D341Med (cell line): ENCODE measurements around the gene TNK2.
A peak's percentile ranks its signal among the peaks of the same experiment; 100 is the strongest.
"Not testable (repeated sequence)": the region's sequence is repeated elsewhere in the genome, so short reads cannot be mapped to it uniquely, and the experiment has no call there.

Source experiments
- DNase-seq: peaks from one replicate; pipeline ENCODE4 v3.0.0; 2012; ENCODE audit warnings: low spot score

TNK2 gene

GRCh38 chr3:195916991-195917390, 8.6 kb upstream of the TNK2 start:
- DNase-seq: no peak

DNA sequence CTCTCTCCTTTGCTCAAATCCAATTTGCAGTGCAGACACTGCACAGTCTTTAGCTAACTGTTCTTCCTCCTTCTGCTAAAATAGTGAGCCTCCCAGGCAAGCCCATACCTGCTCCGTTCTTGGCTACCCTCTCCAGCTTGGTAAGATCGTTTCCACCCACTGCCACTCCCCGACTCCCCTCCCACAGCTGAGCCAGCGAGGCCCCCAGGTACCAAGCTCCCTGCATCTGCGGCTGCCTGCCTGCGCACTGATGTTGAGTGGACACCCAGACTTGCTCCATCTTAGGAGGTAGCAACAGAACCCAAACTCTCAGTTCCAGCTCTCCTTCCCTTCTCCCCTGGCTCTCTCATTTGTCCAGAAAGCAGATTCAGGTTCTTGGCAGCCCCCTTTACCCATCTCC, 7.9 kb upstream of the TNK2 start:
- no peak for DNase-seq

GRCh38 chr3:195914648-195915473, 6.5 kb upstream of the TNK2 start:
- peak; percentile 90 for DNase-seq

DNA sequence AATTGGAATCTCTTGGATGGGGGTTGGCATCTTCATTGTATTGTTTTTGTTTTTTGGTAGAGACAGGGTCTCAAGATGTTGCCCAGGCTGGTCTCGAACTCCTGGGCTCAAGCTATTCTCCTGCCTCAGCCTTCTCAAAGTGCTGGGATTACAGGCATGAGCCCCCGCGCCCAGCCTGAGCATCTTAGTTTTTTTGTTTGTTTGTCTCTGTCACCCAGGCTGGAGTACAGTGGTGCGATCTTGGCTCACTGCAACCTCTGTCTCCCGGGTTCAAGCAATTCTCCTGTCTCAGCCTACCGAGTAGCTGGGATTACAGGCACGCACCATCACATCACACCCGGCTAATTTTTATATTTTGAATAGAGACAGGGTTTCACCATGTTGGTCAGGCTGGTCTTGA, 5.8 kb upstream of the TNK2 start:
- DNase-seq: not testable (repeated sequence)

GRCh38 chr3:195913382-195913781, 5.0 kb upstream of the TNK2 start:
- DNase-seq: no peak

GRCh38 chr3:195911946-195912270, 3.6 kb upstream of the TNK2 start:
- peak; percentile 3 for DNase-seq

DNA sequence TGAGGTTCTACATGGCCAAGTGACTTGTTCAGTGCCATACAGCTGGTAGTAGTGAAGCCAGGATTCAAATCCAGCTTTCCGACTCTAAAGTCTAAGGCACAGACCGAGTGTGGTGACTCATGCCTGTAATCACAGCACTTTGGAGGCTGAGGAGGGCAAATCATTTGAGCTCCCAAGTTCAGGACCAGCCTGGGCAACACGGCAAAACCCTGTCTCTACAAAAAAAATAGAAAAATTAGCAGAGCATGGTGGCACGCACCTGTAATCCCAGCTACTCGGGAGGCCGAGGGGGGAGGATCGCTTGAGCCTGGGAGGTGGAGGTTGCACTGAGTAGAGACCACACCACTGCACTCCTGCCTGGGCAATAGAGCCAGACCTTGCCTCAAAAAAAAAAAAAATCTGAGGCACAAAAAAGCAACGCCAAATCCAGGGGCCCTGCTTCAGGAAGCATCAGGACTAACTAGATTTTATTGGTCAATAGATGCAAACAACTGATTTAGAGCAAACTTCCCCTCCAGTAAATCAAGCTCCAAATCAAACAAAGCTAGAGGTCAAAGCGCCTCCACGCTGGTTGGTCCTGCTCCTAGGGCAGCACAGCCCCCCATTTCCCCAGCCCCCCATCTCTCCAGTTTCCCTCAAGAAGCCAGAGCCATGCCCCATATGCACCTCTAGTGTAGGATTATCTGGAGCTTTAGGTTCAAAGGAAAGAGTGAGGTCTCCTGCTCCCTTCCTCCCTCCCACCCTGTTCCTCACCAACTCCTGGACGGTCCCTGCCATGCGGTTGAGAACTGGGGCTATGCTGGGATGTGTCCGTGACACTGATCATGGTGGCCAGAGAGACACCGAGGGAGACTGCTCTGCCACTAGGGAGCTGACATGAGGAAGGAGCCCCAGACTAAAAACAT, 2.9 kb upstream of the TNK2 start:
- DNase-seq: peak; percentile 12

DNA sequence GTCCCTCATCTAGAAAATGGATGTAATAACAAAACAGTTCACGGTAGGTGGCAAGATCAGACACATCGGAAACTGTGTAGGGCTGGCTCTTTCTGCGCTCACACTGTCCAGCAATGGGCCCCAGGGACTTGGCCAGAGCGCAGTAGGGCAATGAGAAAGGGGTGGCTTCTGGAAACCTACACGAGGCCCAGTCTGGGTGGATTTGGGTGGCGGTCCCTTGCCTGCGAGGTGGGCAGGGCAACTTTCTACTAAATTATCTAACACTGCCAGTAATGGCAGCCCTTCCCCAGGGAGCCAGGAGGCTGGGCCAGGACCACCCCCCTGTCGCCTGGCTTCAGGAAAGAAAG, 2.1 kb upstream of the TNK2 start:
- peak; percentile 2 for DNase-seq

DNA sequence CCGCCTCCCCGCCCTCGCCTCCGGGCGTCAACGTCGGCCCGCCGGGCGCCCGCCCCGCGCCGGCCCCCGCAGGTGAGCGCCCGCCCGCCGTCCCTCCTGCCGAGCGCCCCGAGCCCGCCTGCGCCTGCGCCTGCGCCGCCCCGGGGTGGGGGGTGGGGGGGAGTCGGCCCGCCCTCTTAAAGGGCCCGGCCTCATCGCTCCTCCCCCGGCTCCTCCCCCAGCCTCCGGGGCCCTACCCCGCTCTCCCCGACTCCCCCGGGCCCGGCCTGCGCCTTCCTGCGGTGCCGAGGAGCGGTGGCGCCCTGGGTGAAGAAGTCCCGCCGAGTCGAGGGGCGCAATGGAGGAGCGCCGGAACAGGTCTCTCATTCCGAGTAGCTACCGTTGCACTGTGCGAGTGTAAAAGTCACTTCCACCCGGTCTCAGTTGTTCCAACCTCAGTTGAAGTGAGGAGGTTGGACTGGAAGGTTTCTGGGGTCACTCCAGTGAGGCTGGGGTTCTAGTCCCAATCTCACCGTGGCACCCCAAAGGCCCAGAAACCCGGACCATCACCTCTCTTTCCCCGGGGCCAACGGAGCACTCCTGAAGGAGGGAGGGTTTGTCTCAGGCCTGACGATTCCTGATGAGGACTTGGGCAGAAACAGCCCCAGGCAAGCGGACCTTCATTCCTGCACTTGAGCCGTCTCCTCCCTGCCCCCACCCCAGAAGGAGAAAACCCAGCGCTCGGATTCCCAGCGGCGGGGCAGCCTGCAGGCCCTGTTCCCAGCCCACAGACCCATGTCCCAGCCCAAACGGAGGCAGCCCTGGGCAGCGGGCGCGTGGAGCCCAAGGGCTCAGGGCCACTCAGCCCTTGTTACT, 1.5 kb upstream of the TNK2 start:
- peak; percentile 99 for DNase-seq

DNA sequence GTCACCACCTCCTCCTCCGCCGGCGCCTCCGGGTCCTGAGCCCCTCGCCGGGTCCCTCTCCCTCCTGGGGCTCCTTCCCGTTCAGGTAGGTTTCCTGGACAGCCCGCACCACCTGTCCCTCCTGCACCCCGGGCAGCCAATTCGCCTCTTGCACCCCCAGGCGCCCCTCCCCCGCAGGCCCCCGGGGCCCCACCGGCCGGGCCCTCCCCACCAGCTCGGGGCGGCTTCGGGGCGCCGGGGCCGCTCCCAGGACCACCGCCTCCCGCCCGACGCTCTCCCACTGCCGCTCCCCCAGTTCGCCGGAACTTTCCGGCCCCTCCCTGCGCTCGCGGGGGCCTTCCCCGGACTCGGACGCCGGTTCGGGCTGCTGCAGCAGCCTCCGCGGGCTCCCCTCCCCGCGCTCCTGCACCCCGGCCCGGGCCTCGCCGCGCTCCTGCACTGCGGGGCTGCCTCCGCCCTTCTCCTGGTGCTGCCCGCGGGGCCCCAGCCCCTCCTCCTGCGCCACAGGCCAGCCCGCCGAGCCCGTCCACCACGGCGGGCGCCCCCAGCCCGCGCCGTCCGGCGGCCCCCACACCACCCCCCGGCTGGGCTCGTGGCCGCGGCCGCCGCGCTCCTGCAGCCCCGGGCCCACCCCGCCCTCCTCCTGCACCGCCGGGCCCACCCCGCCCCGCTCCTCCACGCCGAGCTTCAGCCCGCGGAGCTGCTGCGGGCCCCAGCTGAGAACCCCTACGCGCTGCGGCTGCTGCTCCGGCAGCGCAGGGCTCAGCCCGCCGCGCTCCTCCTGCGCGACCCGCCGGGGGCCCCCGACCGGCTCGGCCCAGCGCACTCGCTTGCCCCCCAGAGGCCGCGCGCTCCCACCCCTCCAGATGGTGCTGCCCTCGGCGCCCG, 587 bp upstream of the TNK2 start:
- DNase-seq: peak; percentile 53

- DNase-seq: no peak
Measured at GRCh38 chr3:195907684-195907933, 742 bp downstream of the TNK2 start.

- peak; percentile 40 for DNase-seq
Measured at GRCh38 chr3:195906865-195907683, 1.3 kb downstream of the TNK2 start.

DNA sequence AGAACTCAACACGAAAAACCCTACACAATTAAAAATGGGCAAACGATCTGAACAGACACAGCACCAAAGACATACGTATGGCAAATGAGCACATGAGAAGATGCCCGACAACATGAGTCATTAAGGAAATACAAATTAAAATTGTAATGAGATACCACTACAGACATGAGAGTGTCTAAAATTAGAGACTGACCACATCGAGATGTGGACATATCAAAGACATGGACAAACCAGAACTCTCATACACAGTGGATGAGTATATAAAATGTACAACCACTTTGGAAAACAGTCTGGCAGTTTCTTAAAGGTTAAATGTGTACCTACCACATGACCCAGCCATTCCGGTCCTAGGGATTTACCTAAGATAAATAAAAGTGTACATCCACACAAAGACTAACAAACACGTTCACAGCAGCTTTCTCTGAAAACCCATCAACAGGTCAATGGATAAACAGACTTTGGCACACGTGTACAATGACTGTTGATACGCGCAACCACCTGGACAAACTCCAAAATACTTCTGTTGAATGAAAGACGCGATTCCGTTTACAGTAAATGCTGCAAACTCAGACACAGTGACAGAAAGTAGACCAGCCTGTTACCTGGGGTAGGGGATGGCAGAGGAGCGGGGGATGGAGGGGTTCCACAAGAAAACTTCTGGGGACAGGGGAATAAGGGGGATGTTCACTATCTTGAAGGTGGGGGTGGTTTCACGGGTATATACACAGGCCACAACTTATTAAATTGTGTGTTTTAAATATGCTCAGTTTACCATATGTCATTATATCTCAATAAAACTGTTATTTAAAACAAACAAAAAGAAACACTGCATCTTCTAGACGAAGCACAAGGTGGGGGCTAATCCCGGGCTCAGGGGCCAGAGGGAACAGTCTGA, 2.1 kb downstream of the TNK2 start:
- DNase-seq: no peak

DNA sequence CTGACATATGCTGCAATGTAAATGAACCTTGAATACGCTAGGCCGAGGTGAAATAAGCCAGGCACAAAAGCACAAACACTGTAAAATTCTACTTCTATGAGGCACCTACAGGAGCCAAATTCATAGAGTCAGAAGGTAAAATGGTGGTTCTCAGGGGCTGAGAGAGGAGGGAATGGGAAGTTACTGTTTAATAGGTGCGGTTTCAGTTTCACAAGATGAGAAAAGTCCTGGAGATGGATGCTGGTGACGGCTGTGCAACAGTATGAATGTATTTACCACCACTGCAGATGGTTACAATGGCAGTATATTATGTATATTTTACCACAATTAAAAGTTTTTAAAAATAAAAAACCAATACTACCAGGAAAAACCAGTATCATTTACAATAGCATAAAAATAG, 4.0 kb downstream of the TNK2 start:
- no peak for DNase-seq

DNA sequence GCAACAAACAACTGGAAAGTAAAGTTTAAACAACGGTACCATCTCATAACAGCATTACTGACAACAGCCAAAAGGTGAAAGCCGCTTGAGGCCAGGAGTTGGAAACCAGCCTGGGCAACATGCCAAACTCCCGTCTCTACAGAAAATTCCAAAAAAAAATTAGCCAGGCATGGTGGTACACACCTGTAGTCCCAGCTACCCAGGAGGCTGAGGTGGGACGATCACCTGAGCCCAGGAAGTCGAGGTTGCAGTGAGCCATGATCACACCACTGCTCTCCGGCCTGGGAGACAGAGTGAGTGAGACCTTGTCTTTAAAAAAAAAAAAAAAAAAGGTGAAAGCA, 4.4 kb downstream of the TNK2 start:
- no peak for DNase-seq

DNA sequence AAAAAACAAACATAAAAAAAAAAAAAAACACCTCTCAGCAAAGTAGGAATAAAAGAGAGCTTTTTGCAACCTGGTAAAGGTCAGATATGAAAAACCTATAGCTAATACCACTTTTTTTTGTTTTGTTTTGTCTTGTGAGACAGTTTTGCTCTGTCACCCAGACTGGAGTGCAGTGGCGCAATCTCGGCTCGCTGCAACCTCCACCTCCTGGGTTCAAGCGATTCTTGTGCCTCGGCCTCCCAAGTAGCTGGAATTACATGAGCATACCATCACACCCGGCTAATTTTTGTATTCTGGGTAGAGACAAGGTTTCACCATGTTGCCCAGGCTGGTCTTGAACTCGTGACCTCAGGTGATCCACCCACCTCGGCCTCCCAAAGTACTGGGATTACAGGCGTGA, 5.7 kb downstream of the TNK2 start:
- not testable (repeated sequence) for DNase-seq

- DNase-seq: not testable (repeated sequence)
Measured at GRCh38 chr3:195901836-195902585, 6.3 kb downstream of the TNK2 start.

- no peak for DNase-seq
Measured at GRCh38 chr3:195900436-195901355, 7.7 kb downstream of the TNK2 start.
